HEK293 (cell line): ENCODE measurements around the gene L3MBTL1.

Experiments used
- CTCF ChIA-PET: fragments of 350-600 bp; formaldehyde crosslinking; extraction: SDS; loops from one replicate; lab custom pipeline; 2021; ENCODE audit warnings: antibody characterized with exemption; lab: Yijun Ruan, JAX
- POLR2A ChIA-PET: fragments of 300-600 bp; formaldehyde crosslinking; extraction: SDS; loops from one replicate; lab custom pipeline; 2020; ENCODE audit warnings: antibody characterized with exemption, inconsistent platforms; lab: Yijun Ruan, JAX
- H3K27ac ChIP-seq: fragments of 200-500 bp; sonication (Bioruptor generic); 2 replicates; pipeline ENCODE4 v1.5.1; 2014; ENCODE audit warnings: low read depth, low read length, control low read depth, inconsistent platforms; ENCODE audit errors: extremely low read depth
- H3K36me3 ChIP-seq, 2 experiments: fragments of 200-500 bp in 1 of 2; sonication (Bioruptor generic) in 1 of 2; 1 replicate in 1 of 2; 2 replicates in 1 of 2; pipeline ENCODE4 v1.5.1; 2014 to 2017; ENCODE audit warnings: inconsistent platforms in 2 of 2, low read length in 2 of 2; ENCODE audit not compliant: control insufficient read depth in 2 of 2, insufficient read depth in 1 of 2
- H3K4me1 ChIP-seq: fragments of 200-500 bp; sonication (Bioruptor generic); 2 replicates; pipeline ENCODE4 v1.5.1; 2014; ENCODE audit warnings: mild to moderate bottlenecking, low read length, inconsistent platforms; ENCODE audit not compliant: control insufficient read depth, insufficient read depth
- H3K4me3 ChIP-seq: 2 replicates; pipeline ENCODE4 v1.5.1; 2011; ENCODE audit warnings: low read depth, mild to moderate bottlenecking, control low read depth, low read length, moderate library complexity
- H3K9me3 ChIP-seq: fragments of 200-500 bp; sonication (Bioruptor generic); 2 replicates; pipeline ENCODE4 v1.5.1; 2014; ENCODE audit warnings: low read depth, low read length, inconsistent platforms; ENCODE audit not compliant: control insufficient read depth, insufficient read depth
- BCL11A ChIP-seq: fragments of 450-650 bp; formaldehyde crosslinking; IDR thresholded peaks from 2 replicates; pipeline ENCODE4 v1.5.1; 2016; ENCODE audit warnings: low read depth, missing biosample characterization, missing genetic modification characterization
- BCL6B ChIP-seq: fragments of 450-650 bp; formaldehyde crosslinking; IDR thresholded peaks from 2 replicates; pipeline ENCODE4 v1.5.1; 2017; ENCODE audit warnings: missing biosample characterization, missing genetic modification characterization
- PRDM6 ChIP-seq: fragments of 450-650 bp; formaldehyde crosslinking; IDR thresholded peaks from 2 replicates; pipeline ENCODE4 v1.5.1; 2017; ENCODE audit warnings: missing biosample characterization, missing genetic modification characterization
- SCRT1 ChIP-seq: fragments of 450-650 bp; formaldehyde crosslinking; IDR thresholded peaks from 2 replicates; pipeline ENCODE4 v1.5.1; 2016; ENCODE audit warnings: missing biosample characterization, missing genetic modification characterization, borderline replicate concordance
- SP2 ChIP-seq: fragments of 450-650 bp; formaldehyde crosslinking; IDR thresholded peaks from 2 replicates; pipeline ENCODE4 v1.5.1; 2016; ENCODE audit warnings: missing biosample characterization, missing genetic modification characterization
- ZFHX2 ChIP-seq: fragments of 450-650 bp; formaldehyde crosslinking; conservative IDR thresholded peaks from 2 replicates; pipeline ENCODE4 v1.5.1; 2016; ENCODE audit warnings: missing biosample characterization, missing genetic modification characterization
- ZNF121 ChIP-seq: fragments of 450-650 bp; formaldehyde crosslinking; IDR thresholded peaks from 2 replicates; pipeline ENCODE4 v1.5.1; 2016; ENCODE audit warnings: missing biosample characterization, missing genetic modification characterization
- ZNF350 ChIP-seq: fragments of 450-650 bp; formaldehyde crosslinking; IDR thresholded peaks from 2 replicates; pipeline ENCODE4 v1.5.0; 2017; ENCODE audit warnings: missing biosample characterization, mild to moderate bottlenecking, missing genetic modification characterization
- ZNF416 ChIP-seq: fragments of 450-650 bp; formaldehyde crosslinking; IDR thresholded peaks from 2 replicates; pipeline ENCODE4 v1.5.1; 2016; ENCODE audit warnings: missing biosample characterization, missing genetic modification characterization
- ZNF513 ChIP-seq: fragments of 450-650 bp; IDR thresholded peaks from 2 replicates; pipeline ENCODE4 v1.5.1; 2018; ENCODE audit warnings: missing biosample characterization, missing genetic modification characterization
- ZNF544 ChIP-seq: fragments of 450-650 bp; formaldehyde crosslinking; IDR thresholded peaks from 2 replicates; pipeline ENCODE4 v1.5.0; 2017; ENCODE audit warnings: missing biosample characterization, missing genetic modification characterization
- TF ChIP-seq, protein P1 (sequence below): fragments of 450-650 bp; formaldehyde crosslinking; IDR thresholded peaks from 2 replicates; pipeline ENCODE4 v1.5.0; 2017; ENCODE audit warnings: missing biosample characterization, missing genetic modification characterization, borderline replicate concordance

The L3MBTL1 gene

GRCh38 chr20:43507150-43508080 lies at the start of gene L3MBTL1 (continued):
- no peak for TF ChIP-seq ZNF544 (tag by site-specific recombination)
- no peak for TF ChIP-seq ZNF416 (tag by site-specific recombination)
- no peak for TF ChIP-seq BCL6B (tag by site-specific recombination)
- TF ChIP-seq ZNF513 (tag by site-specific recombination), result no peak
- TF ChIP-seq, protein P1, sequence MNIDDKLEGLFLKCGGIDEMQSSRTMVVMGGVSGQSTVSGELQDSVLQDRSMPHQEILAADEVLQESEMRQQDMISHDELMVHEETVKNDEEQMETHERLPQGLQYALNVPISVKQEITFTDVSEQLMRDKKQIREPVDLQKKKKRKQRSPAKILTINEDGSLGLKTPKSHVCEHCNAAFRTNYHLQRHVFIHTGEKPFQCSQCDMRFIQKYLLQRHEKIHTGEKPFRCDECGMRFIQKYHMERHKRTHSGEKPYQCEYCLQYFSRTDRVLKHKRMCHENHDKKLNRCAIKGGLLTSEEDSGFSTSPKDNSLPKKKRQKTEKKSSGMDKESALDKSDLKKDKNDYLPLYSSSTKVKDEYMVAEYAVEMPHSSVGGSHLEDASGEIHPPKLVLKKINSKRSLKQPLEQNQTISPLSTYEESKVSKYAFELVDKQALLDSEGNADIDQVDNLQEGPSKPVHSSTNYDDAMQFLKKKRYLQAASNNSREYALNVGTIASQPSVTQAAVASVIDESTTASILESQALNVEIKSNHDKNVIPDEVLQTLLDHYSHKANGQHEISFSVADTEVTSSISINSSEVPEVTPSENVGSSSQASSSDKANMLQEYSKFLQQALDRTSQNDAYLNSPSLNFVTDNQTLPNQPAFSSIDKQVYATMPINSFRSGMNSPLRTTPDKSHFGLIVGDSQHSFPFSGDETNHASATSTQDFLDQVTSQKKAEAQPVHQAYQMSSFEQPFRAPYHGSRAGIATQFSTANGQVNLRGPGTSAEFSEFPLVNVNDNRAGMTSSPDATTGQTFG (tag by site-specific recombination), result no peak

- TF ChIP-seq ZNF350 (tag by site-specific recombination) (no peak), SP2 (tag by site-specific recombination) (peak; percentile 50), ZFHX2 (tag by site-specific recombination) (peak; percentile 62)
- peak overlapping the region; percentile 99 for H3K27ac ChIP-seq
- H3K4me3 ChIP-seq, result peak overlapping the region; percentile 91
- POLR2A ChIA-PET, result interaction anchor here (0.6 to 2.9 kb wide), 13 partner anchors 8 to 775 kb away, joined by 3 to 36 read pairs (median 6); partner anchors contain the start of genes IFT52 and L3MBTL1
- no peaks in the 10 kb centered on the region for H3K4me1 ChIP-seq
- CTCF ChIA-PET, result no interaction called here
- H3K36me3 ChIP-seq, result peaks cover 34 to 47% of the 10 kb centered on the region in 2 experiments; a peak in 2 of 3 replicates
- H3K9me3 ChIP-seq, result no peaks in the 10 kb centered on the region
Measured at GRCh38 chr20:43458422-43458924, 49.0 kb upstream of the L3MBTL1 start.

GRCh38 chr20:43459022-43459942 lies 48.2 kb upstream of the L3MBTL1 start:
- ChIA-PET CTCF (no interaction called here), POLR2A (interaction anchor here (1.1 to 2.9 kb wide), 3 partner anchors 16 to 132 kb away, joined by 5 to 16 read pairs (median 7); partner anchors contain the start of gene IFT52)
- Histone ChIP-seq H3K4me3 (peak overlapping the region; percentile 91), H3K36me3 (peaks cover 38 to 55% of the 10 kb centered on the region in 2 experiments), H3K27ac (no peak overlapping the region; the same call in 1 of the 2 replicates), H3K4me1 (no peaks in the 10 kb centered on the region), H3K9me3 (no peaks in the 10 kb centered on the region)
- TF ChIP-seq ZNF121 (tag by site-specific recombination), result no peak
- peak; percentile 40; the same call in 1 of the 2 replicates for TF ChIP-seq BCL11A (tag by site-specific recombination)
- 0 out of 2 replicates have a peak, but pooled peaks have one; percentile 9 for TF ChIP-seq SCRT1 (tag by site-specific recombination)
- TF ChIP-seq PRDM6 (tag by site-specific recombination), result peak; percentile 40; the same call in 1 of the 2 replicates
